T-cell (primary cell): ENCODE measurements around the gene AGT. TPM values are rescaled to one million over a fixed set of nuclear protein-coding genes. Genes with fewer than 3 reads are reported as not detected.

Source experiments
- ATAC-seq, 4 experiments: fragments of 200-7000 bp in 3 of 4; fragments of 150-1000 bp in 1 of 4; cut with Tn5 transposase; replicated peaks in 1 of 4; 1 replicate in 3 of 4; 2 replicates in 1 of 4; pipeline ENCODE4 v1.10.0; 2021; ENCODE audit warnings: moderate library complexity in 3 of 4, mild to moderate bottlenecking in 2 of 4, moderate number of reproducible peaks in 1 of 4
- CTCF ChIA-PET, 2 donors: fragments of 300-600 bp; sonication (Branson Sonifier 250); formaldehyde crosslinking; loops; one replicate each; lab custom pipeline; 2022; ENCODE audit warnings: antibody characterized with exemption in 2 of 2; lab: Charles Lee
- POLR2A ChIA-PET, 2 donors: fragments of 300-600 bp; sonication (Branson Sonifier 250); formaldehyde crosslinking; loops; one replicate each; lab custom pipeline; 2022; ENCODE audit warnings: antibody characterized with exemption in 2 of 2; lab: Charles Lee
- DNase-seq, 35 experiments: peaks; one replicate each; pipeline versions ENCODE4 v3.0.0 to v3.0.0-alpha.2; 2013 to 2023
- H3K27ac ChIP-seq: one replicate; pipeline ENCODE4 v1.5.1; 2013; ENCODE audit warnings: low read length
- H3K27me3 ChIP-seq, 2 experiments: replicated peaks in 1 of 2; 1 replicate in 1 of 2; 2 replicates in 1 of 2; pipeline versions ENCODE4 v1.6.1 to v1.7.0; 2013; ENCODE audit warnings: low read length in 1 of 2, mixed read lengths in 1 of 2; ENCODE audit not compliant: control insufficient read depth in 2 of 2, insufficient read depth in 2 of 2; ENCODE audit errors: extremely low read depth in 1 of 2
- H3K36me3 ChIP-seq, 2 donors: 1 replicate in 1 of 2; 2 replicates in 1 of 2; pipeline versions ENCODE4 v1.6.1 to v1.7.0; 2013; ENCODE audit warnings: low read length in 1 of 2; ENCODE audit not compliant: control insufficient read depth in 2 of 2, insufficient read depth in 1 of 2; ENCODE audit errors: extremely low read depth in 1 of 2
- H3K4me1 ChIP-seq, 2 experiments: 1 replicate in 1 of 2; 2 replicates in 1 of 2; pipeline versions ENCODE4 v1.6.1 to v1.7.0; 2013; ENCODE audit warnings: low read length in 2 of 2, mixed read lengths in 1 of 2; ENCODE audit not compliant: insufficient read depth in 2 of 2, control insufficient read depth in 1 of 2; ENCODE audit errors: extremely low read depth in 1 of 2
- H3K4me3 ChIP-seq, 2 donors: 1 replicate in 1 of 2; 2 replicates in 1 of 2; pipeline versions ENCODE4 v1.5.1 to v1.7.0; 2013; ENCODE audit warnings: mild to moderate bottlenecking in 2 of 2, low read length in 1 of 2, moderate library complexity in 1 of 2; ENCODE audit not compliant: control insufficient read depth in 1 of 2; ENCODE audit errors: extremely low read depth in 1 of 2
- H3K9me3 ChIP-seq: 2 replicates; pipeline ENCODE4 v1.7.0; 2013
- H3K27ac Mint-ChIP-seq, 2 donors: one replicate each; pipeline ENCODE4 v1.8.0; 2020 to 2021; ENCODE audit warnings: mild to moderate bottlenecking in 2 of 2, mixed read lengths in 2 of 2
- H3K27me3 Mint-ChIP-seq, 2 donors: one replicate each; pipeline ENCODE4 v1.8.0; 2021 to 2022; ENCODE audit warnings: mixed read lengths in 2 of 2
- H3K36me3 Mint-ChIP-seq: one replicate; pipeline ENCODE4 v1.8.0; 2021; ENCODE audit warnings: mixed read lengths
- H3K4me1 Mint-ChIP-seq, 3 donors: one replicate each; pipeline ENCODE4 v1.8.0; 2020 to 2022; ENCODE audit warnings: mixed read lengths in 3 of 3, mild to moderate bottlenecking in 1 of 3
- H3K4me3 Mint-ChIP-seq, 3 donors: one replicate each; pipeline ENCODE4 v1.8.0; 2020 to 2022; ENCODE audit warnings: mild to moderate bottlenecking in 3 of 3, mixed read lengths in 3 of 3, moderate library complexity in 3 of 3
- H3K9me3 Mint-ChIP-seq, 3 donors: one replicate each; pipeline ENCODE4 v1.8.0; 2020 to 2022; ENCODE audit warnings: mixed read lengths in 3 of 3
- WGBS: methylation state at CpG from one replicate; pipeline ENCODE4 v1.1.5; 2013; ENCODE audit warnings: missing lambda C conversion rate; ENCODE audit not compliant: insufficient coverage; 5-methylcytosine and 5-hydroxymethylcytosine counted together
- total RNA-seq, 35 experiments: library from RNA in 6 of 35; stranded (reverse) in 6 of 35; fragments of 120-200 nt in 1 of 35; gene quantifications; one replicate each; pipeline versions ENCODE4 v1.2.1 to v1.2.4 and lab custom pipeline; 2013 to 2026

The AGT gene
- total RNA-seq, 5 donors from 2014 or later (not counting 1 experiment from before 2014, with no cell fraction given): 0.92 to 1.5 (median 1.2) TPM; not detected in 2

DNA sequence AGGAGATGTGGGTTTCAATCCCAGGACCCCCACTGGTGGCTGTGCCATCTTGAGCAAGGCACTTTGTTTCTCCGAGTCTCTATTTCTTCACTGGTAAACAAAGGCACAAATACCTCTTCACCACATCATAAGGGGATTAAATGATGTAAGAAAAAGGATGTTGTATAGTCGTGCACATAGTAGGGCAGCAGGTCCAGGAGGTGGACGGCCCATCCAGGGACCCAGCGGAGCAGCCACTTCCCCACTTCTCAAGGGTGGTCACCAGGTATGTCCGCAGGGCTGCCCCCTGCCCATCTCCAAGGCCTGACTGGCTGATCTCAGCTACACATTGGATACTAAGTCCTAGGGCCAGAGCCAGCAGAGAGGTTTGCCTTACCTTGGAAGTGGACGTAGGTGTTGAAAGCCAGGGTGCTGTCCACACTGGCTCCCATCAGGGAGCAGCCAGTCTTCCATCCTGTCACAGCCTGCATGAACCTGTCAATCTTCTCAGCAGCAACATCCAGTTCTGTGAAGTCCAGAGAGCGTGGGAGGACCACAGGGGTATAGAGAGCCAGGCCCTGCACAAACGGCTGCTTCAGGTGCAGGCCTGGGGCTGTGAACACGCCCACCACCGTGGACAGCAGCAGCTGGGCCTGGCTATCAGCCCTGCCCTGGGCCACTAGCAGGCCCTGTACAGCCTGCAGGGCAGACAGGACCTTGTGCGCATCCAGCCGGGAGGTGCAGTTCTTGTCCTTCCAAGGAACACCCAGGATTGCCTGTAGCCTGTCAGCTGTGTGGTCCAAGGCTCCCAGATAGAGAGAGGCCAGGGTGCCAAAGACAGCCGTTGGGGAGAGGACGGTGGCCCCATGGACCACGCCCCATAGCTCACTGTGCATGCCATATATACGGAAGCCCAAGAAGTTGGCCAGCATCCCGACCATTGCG is 4.0 kb downstream of the AGT start:
- H3K27me3 Mint-ChIP-seq: peaks cover 18 to 23% of the 10 kb centered on the region in 2 donors
- Histone ChIP-seq H3K9me3 (no peaks in the 10 kb centered on the region), H3K27me3 (peaks cover 0 to 11% of the 10 kb centered on the region in 2 experiments), H3K4me3 (no peak overlapping the region), H3K4me1 (no peaks in the 10 kb centered on the region), H3K27ac (no peak overlapping the region), H3K36me3 (no peaks in the 10 kb centered on the region)
- H3K4me3 Mint-ChIP-seq: no peak overlapping the region
- WGBS: 76% methylated on average over 15 of the region's 18 CpGs
- no peaks in the 10 kb centered on the region for H3K36me3 Mint-ChIP-seq
- ATAC-seq (no peak), DNase-seq (no peak)
- CTCF ChIA-PET: no interaction called here
- peaks cover 0 to 2% (median 0%) of the 10 kb centered on the region in 3 donors for H3K4me1 Mint-ChIP-seq
- no peaks in the 10 kb centered on the region for H3K9me3 Mint-ChIP-seq
- H3K27ac Mint-ChIP-seq: no peak overlapping the region
- POLR2A ChIA-PET: no interaction called here

DNA sequence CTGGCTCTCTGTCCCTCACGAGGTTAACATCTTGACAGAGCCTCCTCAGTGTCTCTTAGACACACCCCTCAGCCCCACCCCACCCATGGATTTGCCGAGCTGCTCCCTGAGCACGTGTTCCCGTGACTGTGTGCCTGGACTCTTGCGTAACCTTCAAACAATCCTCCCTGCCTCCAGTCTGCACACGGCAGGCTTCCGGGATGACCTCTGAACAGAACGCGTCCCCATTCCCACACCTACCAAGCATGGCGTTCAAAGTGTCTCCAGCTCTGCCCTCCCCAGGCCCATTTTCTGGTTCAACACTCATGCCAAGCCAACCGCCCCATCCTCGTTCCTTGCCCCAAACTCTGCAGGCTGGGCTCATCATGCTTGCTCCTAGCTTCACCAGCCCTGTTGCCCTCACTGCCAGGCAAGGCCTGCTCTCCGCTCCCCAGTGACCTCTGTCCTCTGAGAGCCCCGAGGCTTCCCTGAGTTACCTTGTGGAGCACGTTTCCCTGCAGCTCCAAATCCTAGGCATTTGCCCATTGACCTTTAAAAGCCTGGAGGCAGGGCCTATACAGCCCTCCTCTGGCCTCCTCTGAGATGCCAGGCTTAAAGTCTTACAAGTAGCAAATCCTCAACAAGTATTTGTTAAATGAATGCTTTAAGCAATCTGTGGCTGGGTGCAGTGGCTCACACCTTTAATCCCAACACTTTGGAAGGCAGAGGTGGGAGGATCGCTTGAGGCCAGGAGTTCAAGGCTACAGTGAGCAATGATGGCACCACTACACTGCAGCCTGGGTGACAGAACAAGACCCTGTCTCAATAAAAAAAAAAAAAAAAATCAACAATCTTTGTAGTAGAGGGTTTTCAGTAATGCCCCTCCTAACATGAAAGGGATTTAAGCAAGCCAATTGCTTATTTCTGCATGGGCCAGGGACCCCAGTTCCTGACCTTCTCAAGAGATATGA is 5.0 kb downstream of the AGT start:
- 80% methylated on average over 15 of the region's 16 CpGs for WGBS
- Mint-ChIP-seq H3K27ac (no peak overlapping the region), H3K4me1 (peaks cover 0 to 2% (median 0%) of the 10 kb centered on the region in 3 donors), H3K4me3 (no peak overlapping the region), H3K27me3 (peaks cover 14 to 17% of the 10 kb centered on the region in 2 donors), H3K9me3 (no peaks in the 10 kb centered on the region), H3K36me3 (no peaks in the 10 kb centered on the region)
- ATAC-seq: no peak
- POLR2A ChIA-PET: no interaction called here
- Histone ChIP-seq H3K4me3 (no peak overlapping the region), H3K36me3 (no peaks in the 10 kb centered on the region), H3K27me3 (peaks cover 0 to 9% of the 10 kb centered on the region in 2 experiments), H3K4me1 (no peaks in the 10 kb centered on the region), H3K27ac (no peak overlapping the region), H3K9me3 (no peaks in the 10 kb centered on the region)
- CTCF ChIA-PET: no interaction called here
- DNase-seq: no peak

DNA sequence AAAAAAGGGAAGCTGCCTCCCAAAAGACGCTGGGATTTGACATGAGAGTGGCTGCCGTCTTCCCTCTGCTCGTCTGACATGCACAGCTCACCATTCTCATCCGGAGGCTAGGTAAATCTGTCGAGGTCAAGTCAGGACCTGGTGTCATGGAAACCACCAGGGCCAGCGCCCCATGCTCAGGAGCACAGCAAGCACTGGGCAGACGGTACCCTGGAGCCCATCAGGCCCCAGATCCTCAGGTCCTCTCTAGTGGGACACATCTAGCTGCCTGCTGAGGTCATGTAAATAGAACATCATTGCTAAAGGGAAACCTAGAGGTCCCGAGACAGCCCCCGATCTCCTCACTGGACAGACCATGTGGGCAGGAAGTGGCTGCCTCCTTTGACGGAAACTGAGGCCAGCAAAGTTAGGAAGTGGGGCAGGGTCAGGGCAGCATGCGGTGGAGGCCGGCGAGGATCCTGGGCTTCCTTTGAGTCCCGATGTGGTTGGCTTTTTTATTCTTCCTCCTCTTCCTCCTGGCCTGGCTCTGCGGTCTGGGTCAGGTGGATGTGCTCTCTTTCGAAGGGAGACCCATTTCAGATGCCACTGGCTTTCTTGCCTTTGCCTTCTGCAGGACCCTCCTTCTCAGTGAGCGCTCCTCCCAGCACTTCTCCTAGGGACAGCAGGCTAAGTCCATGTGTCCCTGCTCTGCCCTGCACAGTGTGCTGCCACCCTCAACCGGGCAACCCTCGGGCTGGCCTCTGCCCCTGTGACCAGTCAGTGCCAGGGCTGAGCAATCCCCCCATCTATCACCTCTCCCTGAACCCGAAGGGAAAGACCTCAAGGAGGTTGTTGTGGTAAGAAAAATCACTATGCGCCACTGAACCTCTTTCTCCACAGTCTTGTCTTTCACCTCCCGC is 5.9 kb downstream of the AGT start:
- 43% methylated on average over 19 of the region's 22 CpGs for WGBS

DNA sequence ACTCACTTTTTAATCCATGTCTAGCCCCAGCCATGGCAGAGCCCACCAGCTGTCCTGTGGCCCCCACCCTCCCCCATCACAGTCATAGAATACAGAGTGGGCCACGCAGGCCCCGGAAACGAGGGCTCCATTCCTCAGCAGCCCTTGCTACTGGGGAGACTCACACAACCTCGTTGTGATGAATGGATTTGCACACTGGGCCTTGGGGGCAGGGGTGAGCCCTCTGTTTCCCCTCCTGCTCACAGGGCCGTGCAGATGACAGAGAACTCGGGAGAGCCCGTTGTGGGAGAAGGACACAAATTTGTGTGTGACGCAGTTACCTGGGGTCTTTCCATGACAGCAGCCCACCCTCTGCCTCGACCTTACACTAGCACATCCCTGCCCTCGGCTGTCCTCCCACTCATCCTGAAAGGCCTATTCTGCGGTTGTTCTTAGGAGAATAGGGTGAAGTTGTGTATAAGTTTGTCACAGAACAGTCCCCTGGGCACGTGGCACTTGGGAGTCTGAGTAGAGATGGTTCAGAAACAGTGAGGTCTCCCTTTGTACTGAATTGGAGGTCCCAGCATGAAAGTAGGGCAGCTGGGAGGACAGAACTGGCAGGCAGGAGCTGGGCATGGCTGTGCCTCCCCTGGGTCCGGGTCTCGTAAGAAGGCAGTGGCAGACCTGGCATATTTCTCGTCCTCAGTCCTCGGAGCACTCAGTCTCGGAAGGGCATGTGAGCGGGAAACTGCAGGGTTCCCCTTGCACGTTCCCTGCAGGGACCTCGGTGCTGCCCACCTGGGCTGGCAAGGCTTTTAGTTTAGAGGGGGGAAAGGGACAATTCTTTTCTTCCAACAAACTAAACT is 6.8 kb downstream of the AGT start:
- POLR2A ChIA-PET: no interaction called here
- WGBS: 82% methylated on average over 12 of the region's 20 CpGs
- H3K36me3 ChIP-seq: no peaks in the 10 kb centered on the region

More for the DNA sequence above, 5.9 kb downstream of the AGT start:
- Histone ChIP-seq H3K4me1 (no peaks in the 10 kb centered on the region), H3K36me3 (no peaks in the 10 kb centered on the region), H3K27me3 (peaks cover 0 to 13% of the 10 kb centered on the region in 2 experiments), H3K4me3 (no peak overlapping the region), H3K27ac (no peak overlapping the region), H3K9me3 (no peaks in the 10 kb centered on the region)
- ChIA-PET POLR2A (no interaction called here), CTCF (no interaction called here)
- Mint-ChIP-seq H3K27ac (peak overlapping the region in 1 of 2 donors; percentile 63), H3K4me3 (no peak overlapping the region), H3K36me3 (no peaks in the 10 kb centered on the region), H3K27me3 (peaks cover 10 to 12% of the 10 kb centered on the region in 2 donors), H3K9me3 (no peaks in the 10 kb centered on the region), H3K4me1 (peaks cover 0 to 2% (median 0%) of the 10 kb centered on the region in 3 donors)
- no peak for DNase-seq
- ATAC-seq: no peak

DNA sequence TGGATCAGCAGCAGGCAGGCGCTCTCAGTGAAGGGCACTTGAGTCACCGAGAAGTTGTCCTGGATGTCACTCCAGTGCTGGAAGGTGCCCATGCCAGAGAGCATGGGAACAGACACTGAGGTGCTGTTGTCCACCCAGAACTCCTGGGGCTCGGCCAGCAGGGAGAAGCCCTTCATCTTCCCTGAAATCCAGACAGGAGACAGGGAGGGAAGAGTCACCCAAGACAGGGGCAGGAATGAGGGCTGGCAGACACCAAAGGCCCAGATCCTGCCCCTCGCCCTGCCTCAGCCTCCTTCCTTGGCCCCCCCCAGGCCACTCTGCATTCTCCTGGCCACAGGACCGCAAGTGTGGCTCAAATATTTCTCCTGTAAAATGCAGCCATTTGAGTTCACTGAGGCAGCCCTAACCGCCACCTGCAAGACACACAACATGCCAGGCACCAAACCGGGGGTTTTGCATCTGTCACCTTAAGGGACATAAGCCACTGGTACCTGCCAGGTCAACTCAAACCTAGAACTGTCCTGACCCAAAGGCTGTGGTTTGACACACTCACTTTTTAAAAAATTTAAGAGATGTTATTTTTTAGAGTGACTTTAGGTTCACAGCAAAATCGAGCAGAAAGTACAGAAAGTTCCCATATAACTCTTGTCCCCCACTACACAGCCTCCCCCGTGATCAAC is 7.8 kb downstream of the AGT start:
- ATAC-seq: no peak
- Histone ChIP-seq H3K9me3 (no peaks in the 10 kb centered on the region), H3K27me3 (peaks cover 0 to 14% of the 10 kb centered on the region in 2 experiments), H3K4me3 (no peak overlapping the region), H3K27ac (no peak overlapping the region), H3K36me3 (no peaks in the 10 kb centered on the region), H3K4me1 (no peaks in the 10 kb centered on the region)
- H3K27me3 Mint-ChIP-seq: peaks cover 10 to 14% of the 10 kb centered on the region in 2 donors
- no peaks in the 10 kb centered on the region for H3K9me3 Mint-ChIP-seq
- no peaks in the 10 kb centered on the region for H3K36me3 Mint-ChIP-seq
- ChIA-PET CTCF (no interaction called here), POLR2A (no interaction called here)
- peaks cover 0 to 2% (median 0%) of the 10 kb centered on the region in 3 donors for H3K4me1 Mint-ChIP-seq
- no peak for DNase-seq
- H3K4me3 Mint-ChIP-seq: no peak overlapping the region
- WGBS: 86% methylated on average over 7 of the region's 9 CpGs
- no peak overlapping the region for H3K27ac Mint-ChIP-seq

More for the DNA sequence above, 6.8 kb downstream of the AGT start:
- peaks cover 0 to 2% (median 0%) of the 10 kb centered on the region in 3 donors for H3K4me1 Mint-ChIP-seq
- no peak for ATAC-seq
- Histone ChIP-seq H3K9me3 (no peaks in the 10 kb centered on the region), H3K27me3 (peaks cover 0 to 10% of the 10 kb centered on the region in 2 experiments), H3K4me1 (no peaks in the 10 kb centered on the region), H3K27ac (no peak overlapping the region), H3K4me3 (no peak overlapping the region)
- no peak overlapping the region for H3K27ac Mint-ChIP-seq
- H3K4me3 Mint-ChIP-seq: no peak overlapping the region
- no peak for DNase-seq
- H3K36me3 Mint-ChIP-seq: no peaks in the 10 kb centered on the region
- H3K27me3 Mint-ChIP-seq: peaks cover 10% of the 10 kb centered on the region in 2 donors
- CTCF ChIA-PET: no interaction called here
- no peaks in the 10 kb centered on the region for H3K9me3 Mint-ChIP-seq
